GM21390 (cell line): ENCODE measurements around the gene HOXA11.

Source experiments
- ATAC-seq: cut with Tn5 transposase; IDR thresholded peaks from one replicate; pipeline ENCODE4 v1.9.1; 2021; ENCODE audit not compliant: unreplicated experiment

The HOXA11 gene

DNA sequence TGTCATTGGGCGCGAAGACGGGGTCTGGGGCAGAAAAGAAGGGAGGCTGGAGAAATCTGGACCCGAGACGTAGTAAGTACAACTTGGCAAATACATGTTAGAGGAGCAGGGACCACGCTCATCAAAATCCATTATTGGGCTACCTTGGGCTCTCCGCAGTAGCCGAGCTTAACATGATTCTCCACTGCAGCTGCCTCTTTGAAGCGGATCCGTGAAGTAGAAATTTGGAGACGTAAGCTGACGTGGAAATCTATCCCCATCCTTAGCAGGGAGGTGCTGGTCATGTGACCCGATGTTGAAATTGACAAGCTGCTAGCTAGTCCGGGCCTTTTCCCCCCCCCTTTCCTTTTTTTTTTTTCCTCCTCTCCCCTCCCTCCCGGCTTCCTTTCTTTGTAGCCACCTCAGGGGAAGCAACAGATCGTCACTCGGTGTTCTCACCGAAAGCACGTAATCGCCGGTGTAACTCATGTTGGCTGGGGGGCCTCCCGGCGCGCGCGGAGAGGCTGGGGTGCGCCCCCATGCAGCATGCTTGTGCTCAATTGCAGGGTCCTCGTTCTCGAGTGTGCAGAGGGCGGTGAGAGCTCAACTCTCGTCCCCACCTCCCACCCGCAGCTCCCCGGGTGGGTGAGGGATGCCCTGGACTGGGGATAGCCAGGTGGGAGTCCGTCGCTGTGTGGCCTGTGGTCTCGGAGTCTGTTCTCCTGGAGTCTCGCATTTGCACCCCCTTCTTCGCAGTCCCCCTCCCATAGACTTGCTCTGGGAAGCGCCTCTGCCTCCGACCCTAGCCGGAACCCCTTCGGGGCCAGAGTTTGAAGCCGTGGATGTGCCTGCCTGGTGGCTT is at the start of gene HOXA11:
TSS of gene HOXA11 (minus strand) at position 220 of the 841 bp plus-strand sequence. CDS start at position 132, 88 bp downstream.
- no peak for ATAC-seq

DNA sequence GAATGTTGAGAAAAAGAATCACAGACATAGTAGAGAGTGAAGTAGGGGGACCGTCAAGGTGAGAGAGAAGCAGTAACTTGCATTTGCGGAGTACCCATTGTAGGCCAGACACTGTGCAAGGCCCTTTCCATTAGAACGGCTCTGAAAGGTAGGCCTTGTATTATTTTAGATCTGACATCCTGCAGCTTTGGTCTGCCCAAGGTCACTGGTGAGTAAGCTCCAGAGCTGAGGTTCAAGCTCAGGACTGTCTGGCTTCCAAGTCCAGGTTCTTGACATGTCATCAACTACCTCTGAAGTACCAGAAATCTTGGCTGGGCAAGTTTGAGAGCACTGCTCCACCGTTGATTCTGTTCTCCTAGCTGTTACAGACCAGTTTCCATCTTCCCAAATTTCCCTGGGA is 44.4 kb upstream of the HOXA11 start:
- no peak for ATAC-seq

- ATAC-seq, result no peak
Measured at GRCh38 chr7:27224983-27225934, 40.2 kb upstream of the HOXA11 start.

GRCh38 chr7:27223941-27224575 is 39.0 kb upstream of the HOXA11 start:
- no peak for ATAC-seq

DNA sequence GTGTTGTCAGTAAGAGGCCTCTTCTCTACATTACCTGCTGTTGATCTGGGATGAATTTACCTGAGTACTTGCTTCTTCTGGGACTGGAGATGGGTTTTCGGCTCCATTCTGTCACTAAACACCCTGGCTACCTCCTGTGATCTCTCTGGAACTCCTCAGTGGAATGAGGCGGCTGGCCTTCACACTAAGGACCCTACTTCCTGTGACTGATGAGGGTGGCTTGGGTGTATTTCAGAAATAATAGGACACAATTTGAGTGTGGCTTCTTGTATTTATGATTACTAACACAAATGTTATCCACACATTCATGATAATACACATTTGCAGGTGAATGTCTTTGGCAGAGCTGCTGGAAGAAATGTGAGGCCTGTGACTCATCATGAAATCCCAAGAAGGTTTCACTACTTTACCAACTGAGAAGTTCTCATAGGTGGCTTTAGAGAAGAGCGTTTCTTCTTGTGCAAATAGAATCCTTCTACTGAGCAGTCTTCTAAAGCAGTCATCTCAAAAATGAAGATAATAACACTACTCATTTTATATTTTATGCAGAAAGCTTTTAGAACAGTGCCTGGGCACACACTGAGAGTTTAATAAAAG is 36.3 kb upstream of the HOXA11 start:
- peak; percentile 72 for ATAC-seq

- ATAC-seq, result no peak
Measured at GRCh38 chr7:27220440-27220955, 35.5 kb upstream of the HOXA11 start.

DNA sequence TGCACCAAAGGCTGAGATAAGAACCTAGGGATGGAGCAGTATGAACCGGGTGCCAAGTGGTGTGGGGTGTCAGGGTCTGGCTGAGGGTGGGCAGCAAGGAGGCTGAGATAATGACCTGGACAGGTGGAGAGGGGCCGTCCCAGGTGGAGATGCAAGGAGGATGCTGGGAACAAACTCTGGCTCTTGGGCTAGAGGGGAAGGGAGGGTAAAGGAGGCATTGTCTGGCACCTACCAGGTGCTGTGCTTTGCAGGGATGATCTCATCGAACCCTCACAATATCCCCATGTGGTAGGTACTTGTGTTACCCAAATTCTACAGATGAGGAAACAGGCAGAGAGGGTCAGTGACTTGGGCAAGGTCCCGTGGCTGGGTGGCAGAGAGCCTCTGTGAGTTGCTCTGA is 34.8 kb upstream of the HOXA11 start:
- ATAC-seq, result no peak

DNA sequence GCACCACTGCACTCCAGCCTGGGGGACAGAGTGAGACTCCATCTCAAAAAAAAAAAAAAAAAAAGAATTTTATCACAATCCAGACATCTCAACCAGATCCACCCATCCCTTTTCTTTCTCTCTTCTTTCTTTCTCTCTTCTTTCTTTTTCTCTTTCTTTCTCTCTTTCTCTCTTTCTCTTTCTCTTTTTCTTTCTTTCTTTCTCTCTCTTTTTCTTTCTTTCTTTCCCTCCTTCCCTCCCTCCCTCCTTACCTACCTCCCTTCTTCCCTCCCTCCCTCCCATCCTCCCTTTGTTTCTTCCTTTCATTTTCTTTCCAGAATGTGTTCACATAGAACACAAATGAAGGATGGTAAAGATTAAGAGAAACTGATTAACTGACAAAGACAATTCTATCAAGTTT is 32.9 kb upstream of the HOXA11 start:
- no peak for ATAC-seq

- no peak for ATAC-seq
Measured at GRCh38 chr7:27215356-27215755, 30.3 kb upstream of the HOXA11 start.

- no peak for ATAC-seq
Measured at GRCh38 chr7:27214239-27214950, 29.4 kb upstream of the HOXA11 start.

GRCh38 chr7:27213433-27214238 is 28.6 kb upstream of the HOXA11 start:
- ATAC-seq, result no peak

GRCh38 chr7:27212497-27213432 is 27.7 kb upstream of the HOXA11 start:
- no peak for ATAC-seq

GRCh38 chr7:27211764-27212204 is 26.8 kb upstream of the HOXA11 start:
- ATAC-seq, result no peak

DNA sequence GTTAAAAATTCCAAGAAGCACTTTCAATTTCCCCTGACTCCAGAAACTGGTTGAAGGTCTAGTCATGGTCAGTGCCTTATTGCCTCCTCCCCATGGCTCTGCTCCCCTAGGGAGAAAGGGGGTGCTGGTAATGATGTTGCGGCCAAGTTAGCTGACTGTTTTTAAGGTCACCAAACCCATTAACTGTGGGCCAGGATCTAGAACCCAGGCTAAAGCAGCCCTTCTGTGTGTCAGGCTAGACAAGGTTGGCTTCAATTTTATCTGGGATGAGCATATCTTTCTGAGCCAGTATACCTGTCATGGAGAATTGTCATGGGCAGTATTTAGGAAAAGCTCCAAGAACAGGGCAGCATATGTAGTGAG is 26.0 kb upstream of the HOXA11 start:
- no peak for ATAC-seq

- ATAC-seq, result no peak
Measured at GRCh38 chr7:27210441-27211083, 25.5 kb upstream of the HOXA11 start.

DNA sequence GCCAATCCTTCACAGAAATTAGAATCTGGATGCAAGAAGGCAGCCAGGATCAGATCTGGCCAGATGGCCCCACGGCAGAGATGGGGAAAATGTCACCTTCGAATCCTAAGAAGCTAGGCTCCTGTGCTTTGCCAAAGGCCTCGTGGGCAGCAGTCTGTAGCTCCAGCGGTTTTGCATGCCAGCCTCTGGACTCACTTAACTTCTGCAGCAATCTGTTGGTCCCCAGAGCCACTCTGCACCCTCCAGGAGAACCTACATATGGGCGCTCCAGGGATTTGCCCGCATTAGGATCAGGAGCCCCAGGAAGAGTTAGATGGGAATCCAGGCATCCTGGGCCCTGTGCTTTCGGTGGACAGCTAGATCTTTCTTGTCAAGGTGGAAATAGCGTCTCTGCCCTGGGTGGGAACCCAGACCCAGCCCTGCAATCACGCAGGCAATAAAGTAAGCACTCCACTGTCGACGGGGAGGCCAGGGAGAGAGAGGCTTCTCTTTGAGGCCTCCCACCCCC is 25.0 kb upstream of the HOXA11 start:
- no peak for ATAC-seq

GRCh38 chr7:27208998-27209397 is 24.0 kb upstream of the HOXA11 start:
- ATAC-seq, result no peak
